Motor neuron (in vitro differentiated cells): ENCODE data around the gene AMER3. TPM values are rescaled to one million over a fixed set of nuclear protein-coding genes. Genes with fewer than 3 reads are reported as not detected.
"Not testable (repeated sequence)": the region's sequence is repeated elsewhere in the genome, so short reads cannot be mapped to it uniquely, and the experiment has no call there.

Source experiments
- ATAC-seq, 8 experiments: fragments of 200-7000 bp; cut with Tn5 transposase; replicated peaks in 6 of 8; 2 replicates each; pipeline ENCODE4 v1.8.0; 2021; ENCODE audit warnings: mild to moderate bottlenecking in 8 of 8, moderate library complexity in 8 of 8
- H3K27ac ChIP-seq, 2 donors: fragments of 250-450 bp; sonication (Bioruptor Pico); 2 replicates each; pipeline ENCODE4 v1.9.0; 2021; ENCODE audit warnings: antibody characterized with exemption in 2 of 2, mild to moderate bottlenecking in 2 of 2, moderate library complexity in 1 of 2
- H3K4me1 ChIP-seq, 2 donors: fragments of 250-450 bp; sonication (Bioruptor Pico); replicated peaks in 1 of 2; 2 replicates each; pipeline ENCODE4 v1.6.1; 2021; ENCODE audit warnings: antibody characterized with exemption in 2 of 2, mild to moderate bottlenecking in 2 of 2, moderate library complexity in 1 of 2
- H3K4me3 ChIP-seq, 5 donors: fragments of 250-450 bp; sonication (Bioruptor Pico); 2 replicates each; pipeline ENCODE4 v1.9.0; 2021; ENCODE audit warnings: antibody characterized with exemption in 5 of 5, mild to moderate bottlenecking in 5 of 5, moderate library complexity in 4 of 5
- WGBS, 10 experiments: fragments of 450-650 bp; shearing (Covaris generic); methylation state at CpG; one replicate each; pipeline ENCODE4 v1.0.0; 2022; 5-methylcytosine and 5-hydroxymethylcytosine counted together
- in situ Hi-C, 9 experiments: fragments of 400-800 bp; cut with MboI; loops; one replicate each; pipeline ENCODE4 v1.15.0; 2021; ENCODE audit warnings: low sequenced_read_pairs in 9 of 9, low pct_unique_long_range_greater_than_20kb in 2 of 9; ENCODE audit not compliant: unreplicated experiment in 9 of 9
- total RNA-seq, 8 experiments: library from RNA; unstranded; fragments of 300-600 nt; gene quantifications; 2 replicates each; pipeline versions ENCODE4 v1.2.3 to v1.2.4, GENCODE V29; 2022

Gene AMER3
- 10 to 100 TPM in 2 of 8 experiments, 1 to 10 TPM in 3, under 1 TPM in 3; 0.09 to 11.3 (median 8.3) TPM for total RNA-seq

- H3K27ac ChIP-seq = peak within 1 kb of the TSS; percentile 59 to 78
- peak within 1 kb of the TSS; percentile 55 to 73 (median 56) for H3K4me3 ChIP-seq
- peak; percentile 41 to 87 (median 82) for ATAC-seq
- in situ Hi-C loops = no loop called here
- WGBS, 10 experiments = 20% methylated on average over 3 of the region's 43 CpGs; no CpG with 5 or more reads in 9 of the 10 experiments
- H3K4me1 ChIP-seq = peaks cover 8 to 9% of the 10 kb centered on the region in 2 donors
Measured at GRCh38 chr2:130755256-130756052, at the start of gene AMER3. TSS of gene AMER3 (plus strand) at chr2:130755540. CDS start at chr2:130762073, 6,533 bp downstream.

- no CpG with 5 or more reads among the region's 2 CpGs for WGBS, 10 experiments
- in situ Hi-C loops, H3K4me1 ChIP-seq, H3K4me3 ChIP-seq, H3K27ac ChIP-seq, ATAC-seq: not testable (repeated sequence)
Measured at GRCh38 chr2:130714795-130715194, 40.5 kb upstream of the AMER3 start.

- Histone ChIP-seq H3K4me1 (no peaks in the 10 kb centered on the region), H3K4me3 (no peak overlapping the region), H3K27ac (no peak overlapping the region)
- ATAC-seq = peak in 1 of 8 experiments; percentile 70
- in situ Hi-C loops = no loop called here
- WGBS, 10 experiments = 20 to 80% (median 60%) methylated on average over 1 of the region's 8 CpGs; no CpG with 5 or more reads in 7 of the 10 experiments
Measured at GRCh38 chr2:130720036-130720435, 35.3 kb upstream of the AMER3 start.

GRCh38 chr2:130720528-130720927 lies 34.8 kb upstream of the AMER3 start:
- WGBS, 10 experiments = 0 to 100% (median 75%) methylated on average over 1 to 2 of the region's 3 CpGs; no CpG with 5 or more reads in 5 of the 10 experiments
- H3K27ac ChIP-seq = no peak overlapping the region
- in situ Hi-C loops = no loop called here
- no peak overlapping the region for H3K4me3 ChIP-seq
- no peaks in the 10 kb centered on the region for H3K4me1 ChIP-seq
- no peak for ATAC-seq

GRCh38 chr2:130724455-130724854 lies 30.9 kb upstream of the AMER3 start:
- WGBS, 10 experiments = 0 to 100% (median 77%) methylated on average over 1 to 2 of the region's 2 CpGs
- H3K27ac ChIP-seq = no peak overlapping the region
- no peak for ATAC-seq
- in situ Hi-C loops = no loop called here
- no peak overlapping the region for H3K4me3 ChIP-seq
- peaks cover 19 to 23% of the 10 kb centered on the region in 2 donors for H3K4me1 ChIP-seq

GRCh38 chr2:130726614-130727180 lies 28.6 kb upstream of the AMER3 start:
- H3K27ac ChIP-seq = peak overlapping the region; percentile 72 to 98
- peaks cover 19 to 23% of the 10 kb centered on the region in 2 donors for H3K4me1 ChIP-seq
- in situ Hi-C loops = no loop called here
- 0 to 56% (median 40%) methylated on average over 1 to 10 of the region's 20 CpGs; no CpG with 5 or more reads in 5 of the 10 experiments for WGBS, 10 experiments
- ATAC-seq = no peak
- H3K4me3 ChIP-seq = peak overlapping the region; percentile 31 to 40 (median 33)

GRCh38 chr2:130727286-130727924 lies 27.9 kb upstream of the AMER3 start:
- H3K4me3 ChIP-seq = peak overlapping the region; percentile 31 to 40 (median 33)
- H3K27ac ChIP-seq = peak overlapping the region; percentile 86 to 98
- 0 to 7% (median 0%) methylated on average over 1 to 16 of the region's 48 CpGs; no CpG with 5 or more reads in 2 of the 10 experiments for WGBS, 10 experiments
- ATAC-seq = peak; percentile 81 to 94 (median 87)
- H3K4me1 ChIP-seq = peaks cover 19 to 23% of the 10 kb centered on the region in 2 donors
- in situ Hi-C loops = no loop called here

- Histone ChIP-seq H3K4me3 (peak overlapping the region; percentile 20 to 40 (median 33)), H3K27ac (peak overlapping the region; percentile 86 to 98), H3K4me1 (peaks cover 19 to 23% of the 10 kb centered on the region in 2 donors)
- 0 to 83% (median 34%) methylated on average over 1 to 8 of the region's 12 CpGs; no CpG with 5 or more reads in 4 of the 10 experiments for WGBS, 10 experiments
- ATAC-seq = peak; percentile 12 to 55 (median 44)
- in situ Hi-C loops = no loop called here
Measured at GRCh38 chr2:130728007-130728454, 27.3 kb upstream of the AMER3 start.

- WGBS, 10 experiments = 60 to 100% (median 85%) methylated on average over 1 to 3 of the region's 8 CpGs; no CpG with 5 or more reads in 4 of the 10 experiments
- peak within 1 kb of the TSS; percentile 86 to 98 for H3K27ac ChIP-seq
Measured at GRCh38 chr2:130728549-130729316, 26.6 kb upstream of the AMER3 start, which contains the start of gene GPR148. TSS of gene GPR148 (plus strand) at chr2:130729070. CDS start at chr2:130729152, 82 bp downstream.

GRCh38 chr2:130729322-130730299 lies 25.7 kb upstream of the AMER3 start:
- no peak overlapping the region for H3K27ac ChIP-seq
- ATAC-seq = no peak
- 53 to 100% (median 96%) methylated on average over 1 to 11 of the region's 17 CpGs; no CpG with 5 or more reads in 1 of the 10 experiments for WGBS, 10 experiments
- in situ Hi-C loops = no loop called here
- no peak overlapping the region for H3K4me3 ChIP-seq
- H3K4me1 ChIP-seq = peaks cover 19 to 23% of the 10 kb centered on the region in 2 donors

More at GRCh38 chr2:130728549-130729316, 26.6 kb upstream of the AMER3 start, which contains the start of gene GPR148:
- Histone ChIP-seq H3K4me1 (peaks cover 19 to 23% of the 10 kb centered on the region in 2 donors), H3K4me3 (peak within 1 kb of the TSS; percentile 20 to 40 (median 33))
- in situ Hi-C loops = no loop called here
- ATAC-seq = no peak

- H3K27ac ChIP-seq, ATAC-seq, in situ Hi-C loops, H3K4me3 ChIP-seq: not testable (repeated sequence)
- 35 to 100% (median 84%) methylated on average over 2 to 10 of the region's 11 CpGs; no CpG with 5 or more reads in 3 of the 10 experiments for WGBS, 10 experiments
- H3K4me1 ChIP-seq = peaks cover 8 to 11% of the 10 kb centered on the region in 2 donors
Measured at GRCh38 chr2:130732257-130732656, 23.1 kb upstream of the AMER3 start.
